ENCODE data around the gene SYNE2. TPM values are rescaled to one million over a fixed set of nuclear protein-coding genes. Genes with fewer than 3 reads are reported as not detected.

The SYNE2 gene
- total RNA-seq, 1 donor from 2014 or later = 105 TPM

- Histone ChIP-seq H3K9me3 (ENCODE audit: low read depth) (no peaks in the 10 kb centered on the region), H3F3A (ENCODE audit: low read depth) (no peaks in the 10 kb centered on the region), H3K4me2 (no peak overlapping the region), H3K27me3 (no peaks in the 10 kb centered on the region), H3K4me3 (no peak overlapping the region), H3K27ac (no peak overlapping the region), H3K79me2 (ENCODE audit: low read depth) (no peaks in the 10 kb centered on the region), H3K4me1 (no peaks in the 10 kb centered on the region), H3K36me3 (no peaks in the 10 kb centered on the region), H2AFZ (replicated peaks) (no peak overlapping the region), H4K20me1 (ENCODE audit: low read depth) (no peaks in the 10 kb centered on the region), H3K9ac (no peak overlapping the region)
- no peak for TF ChIP-seq CTCF (IDR thresholded peaks at IDR 0.05)
- TF ChIP-seq EZH2 (IDR thresholded peaks at IDR 0.05) = no peak
- TF ChIP-seq EZH2phosphoT487 (IDR thresholded peaks at IDR 0.05) = no peak
- Mint-ChIP-seq H3K4me3 (no peak overlapping the region), H3K9me3 (no peaks in the 10 kb centered on the region), H3K4me1 (peaks cover 13% of the 10 kb centered on the region), H3K36me3 (peaks cover 9% of the 10 kb centered on the region), H3K27me3 (ENCODE audit: insufficient read depth, low read depth) (peaks cover 3% of the 10 kb centered on the region), H3K27ac (no peak overlapping the region)
- no peak for DNase-seq (ENCODE audit: low spot score)
Measured at GRCh38 chr14:64235652-64236640, 383.1 kb downstream of the SYNE2 start.

DNA sequence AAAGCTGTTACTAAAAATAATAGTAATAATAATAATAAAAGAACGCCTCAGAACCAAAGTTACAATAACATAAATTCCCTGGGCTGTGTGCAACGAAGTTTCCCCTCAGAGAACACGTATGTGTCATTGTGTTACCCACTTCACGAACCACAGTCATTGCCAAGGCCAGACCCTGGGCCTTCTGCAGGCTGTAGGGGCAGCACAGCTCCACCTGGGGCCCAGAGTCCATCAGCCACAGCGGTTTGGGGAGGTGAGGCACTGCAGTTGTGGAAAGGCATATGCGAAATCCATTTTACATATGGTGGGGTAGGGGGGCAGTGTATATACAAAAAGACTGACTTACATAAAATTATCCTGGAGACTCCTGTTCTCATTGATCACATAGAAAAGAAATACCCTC is 385.2 kb downstream of the SYNE2 start:
- H3K9me3 ChIP-seq (ENCODE audit: low read depth) = no peaks in the 10 kb centered on the region
- H3K27me3 Mint-ChIP-seq (ENCODE audit: insufficient read depth, low read depth) = peaks cover 3% of the 10 kb centered on the region
- no peak overlapping the region for H3K4me3 ChIP-seq
- H3K27me3 ChIP-seq = no peaks in the 10 kb centered on the region
- H2AFZ ChIP-seq (replicated peaks) = no peak overlapping the region
- no peak for TF ChIP-seq CTCF (IDR thresholded peaks at IDR 0.05)
- no peak for TF ChIP-seq EZH2 (IDR thresholded peaks at IDR 0.05)
- no peak for TF ChIP-seq EZH2phosphoT487 (IDR thresholded peaks at IDR 0.05)
- H3K4me1 Mint-ChIP-seq = peaks cover 13% of the 10 kb centered on the region
- H3K27ac ChIP-seq = no peak overlapping the region
- H3K79me2 ChIP-seq (ENCODE audit: low read depth) = no peaks in the 10 kb centered on the region
- H3K36me3 ChIP-seq = no peaks in the 10 kb centered on the region
- H3K9me3 Mint-ChIP-seq = peaks cover 2% of the 10 kb centered on the region
- no peak overlapping the region for H3K4me3 Mint-ChIP-seq
- H3F3A ChIP-seq (ENCODE audit: low read depth) = no peaks in the 10 kb centered on the region
- H4K20me1 ChIP-seq (ENCODE audit: low read depth) = no peaks in the 10 kb centered on the region
- no peak overlapping the region for H3K9ac ChIP-seq
- no peak for DNase-seq (ENCODE audit: low spot score)
- no peaks in the 10 kb centered on the region for H3K4me1 ChIP-seq
- H3K27ac Mint-ChIP-seq = no peak overlapping the region
- H3K4me2 ChIP-seq = no peak overlapping the region
- H3K36me3 Mint-ChIP-seq = peaks cover 6% of the 10 kb centered on the region

- no peaks in the 10 kb centered on the region for H3K79me2 ChIP-seq (ENCODE audit: low read depth)
- no peak overlapping the region for H3K4me3 Mint-ChIP-seq
- peaks cover 13% of the 10 kb centered on the region for H3K4me1 Mint-ChIP-seq
- H3K4me3 ChIP-seq = no peak overlapping the region
- H3K36me3 ChIP-seq = no peaks in the 10 kb centered on the region
- H3K9ac ChIP-seq = no peak overlapping the region
- TF ChIP-seq EZH2 (IDR thresholded peaks at IDR 0.05) (no peak), EZH2phosphoT487 (IDR thresholded peaks at IDR 0.05) (no peak)
- no peaks in the 10 kb centered on the region for H3K9me3 ChIP-seq (ENCODE audit: low read depth)
- H3K27me3 ChIP-seq = no peaks in the 10 kb centered on the region
- no peak overlapping the region for H3K27ac ChIP-seq
- no peak overlapping the region for H2AFZ ChIP-seq (replicated peaks)
- no peaks in the 10 kb centered on the region for H3F3A ChIP-seq (ENCODE audit: low read depth)
- H3K36me3 Mint-ChIP-seq = peaks cover 3% of the 10 kb centered on the region
- H3K4me2 ChIP-seq = no peak overlapping the region
- peaks cover 2% of the 10 kb centered on the region for H3K9me3 Mint-ChIP-seq
- H3K27ac Mint-ChIP-seq = no peak overlapping the region
- no peak for DNase-seq (ENCODE audit: low spot score)
- H4K20me1 ChIP-seq (ENCODE audit: low read depth) = no peaks in the 10 kb centered on the region
- no peaks in the 10 kb centered on the region for H3K4me1 ChIP-seq
- H3K27me3 Mint-ChIP-seq (ENCODE audit: insufficient read depth, low read depth) = peaks cover 4% of the 10 kb centered on the region
Measured at GRCh38 chr14:64238631-64239030, 385.8 kb downstream of the SYNE2 start.

GRCh38 chr14:64244279-64244678 is 391.5 kb downstream of the SYNE2 start:
- no peaks in the 10 kb centered on the region for H3K4me1 Mint-ChIP-seq
- Histone ChIP-seq H3K9me3 (ENCODE audit: low read depth) (no peaks in the 10 kb centered on the region), H3K4me3 (no peak overlapping the region), H3K4me1 (no peaks in the 10 kb centered on the region), H3K27me3 (no peaks in the 10 kb centered on the region), H3K4me2 (no peak overlapping the region), H3K27ac (no peak overlapping the region), H4K20me1 (ENCODE audit: low read depth) (no peaks in the 10 kb centered on the region), H3K9ac (no peak overlapping the region), H3K79me2 (ENCODE audit: low read depth) (no peaks in the 10 kb centered on the region), H3F3A (ENCODE audit: low read depth) (no peaks in the 10 kb centered on the region), H3K36me3 (no peaks in the 10 kb centered on the region), H2AFZ (replicated peaks) (no peak overlapping the region)
- H3K4me3 Mint-ChIP-seq = no peak overlapping the region
- DNase-seq (ENCODE audit: low spot score) = no peak
- H3K9me3 Mint-ChIP-seq = peaks cover 2% of the 10 kb centered on the region
- TF ChIP-seq CTCF (IDR thresholded peaks at IDR 0.05) (no peak), EZH2phosphoT487 (IDR thresholded peaks at IDR 0.05) (no peak), EZH2 (IDR thresholded peaks at IDR 0.05) (no peak)
- H3K36me3 Mint-ChIP-seq = no peaks in the 10 kb centered on the region
- peaks cover 3% of the 10 kb centered on the region for H3K27me3 Mint-ChIP-seq (ENCODE audit: insufficient read depth, low read depth)
- H3K27ac Mint-ChIP-seq = no peak overlapping the region

Data from neural progenitor cell (in vitro differentiated cells).